SIG-M5 treated with dmso at 0.1 percent for 504 hours (cell line): ENCODE measurements around the gene EBNA1BP2.
"Not testable (repeated sequence)": the region's sequence is repeated elsewhere in the genome, so short reads cannot be mapped to it uniquely, and the experiment has no call there.

Experiments
- DNase-seq: peaks from one replicate; lab custom pipeline; 2025; ENCODE audit not compliant: unreplicated experiment; lab: John Stamatoyannopoulos, UW

EBNA1BP2 gene

GRCh38 chr1:43121256-43121900 is 50.7 kb downstream of the EBNA1BP2 start:
- no peak for DNase-seq

GRCh38 chr1:43119928-43120586 is 52.0 kb downstream of the EBNA1BP2 start:
- DNase-seq, result not testable (repeated sequence)
